DMS 273 (cell line): ENCODE data around the gene RIMKLB.
"Not testable (repeated sequence)": the region's sequence is repeated elsewhere in the genome, so short reads cannot be mapped to it uniquely, and the experiment has no call there.

Source experiments
- DNase-seq: peaks from one replicate; lab custom pipeline; 2025; ENCODE audit not compliant: unreplicated experiment; lab: John Stamatoyannopoulos, UW

Gene RIMKLB

GRCh38 chr12:8692573-8692972 is 5.2 kb upstream of the RIMKLB start:
- DNase-seq: peak; percentile 36

- DNase-seq: no peak
These were observed 2.7 kb upstream of the RIMKLB start for GRCh38 chr12:8695116-8695515.

GRCh38 chr12:8696442-8697090 is 1.2 kb upstream of the RIMKLB start:
- no peak for DNase-seq

- peak; percentile 60 for DNase-seq
These were observed 693 bp upstream of the RIMKLB start for GRCh38 chr12:8697120-8697475.

DNA sequence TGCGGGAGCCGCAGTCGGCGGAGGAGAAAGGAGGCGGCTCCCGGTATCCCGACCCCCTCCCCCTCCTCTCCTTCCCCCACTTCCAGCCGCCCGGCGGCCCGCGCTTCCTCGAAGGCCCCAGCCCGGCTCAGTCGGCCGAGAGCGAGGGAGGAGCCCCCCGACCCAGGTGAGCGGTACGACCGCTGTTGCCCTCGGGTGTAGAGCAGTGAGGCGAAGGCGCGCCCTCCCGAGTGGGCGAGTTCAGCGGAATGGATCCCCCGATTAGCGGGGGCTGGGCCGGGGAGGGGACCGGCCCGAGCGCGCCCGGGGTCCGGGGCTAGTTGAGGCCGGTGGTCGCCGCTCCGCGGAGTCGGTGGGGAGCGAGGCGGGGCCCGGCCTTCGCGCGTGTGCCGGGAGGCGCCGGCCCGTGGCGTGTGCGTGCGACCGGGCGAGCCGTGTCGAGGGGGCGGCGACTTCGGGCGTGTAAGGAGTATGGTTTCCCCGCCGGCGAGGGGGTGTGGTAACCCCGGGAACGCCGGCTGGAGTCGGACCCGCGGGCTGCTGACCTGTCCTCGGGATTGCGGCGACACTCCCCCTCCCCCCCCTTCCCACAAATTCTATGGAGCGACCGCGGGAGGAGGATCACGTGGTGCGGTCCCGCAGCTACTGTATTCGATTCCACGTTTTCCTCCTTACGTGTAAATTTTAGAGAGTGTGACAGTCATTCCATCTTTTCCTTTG is 501 bp downstream of the RIMKLB start:
- DNase-seq: peak; percentile 44

DNA sequence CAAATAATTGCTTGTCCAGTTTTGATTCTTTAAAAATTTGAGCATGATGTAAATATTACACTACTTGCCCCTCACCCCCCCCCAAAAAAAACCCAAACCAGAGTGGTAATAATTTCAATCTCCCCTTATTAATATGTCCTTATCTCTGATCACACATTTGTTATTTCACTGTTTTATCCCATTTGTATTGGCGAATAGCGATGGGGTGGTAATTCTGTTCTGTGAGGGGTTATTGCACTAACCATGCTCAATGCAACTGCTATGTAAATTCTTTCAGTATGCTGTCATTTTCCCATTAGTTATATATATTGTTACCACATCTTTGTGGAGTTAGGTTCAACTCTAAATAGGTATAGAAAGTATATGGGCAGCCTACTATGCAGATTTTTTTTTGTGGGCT is 1.1 kb downstream of the RIMKLB start:
- no peak for DNase-seq

DNA sequence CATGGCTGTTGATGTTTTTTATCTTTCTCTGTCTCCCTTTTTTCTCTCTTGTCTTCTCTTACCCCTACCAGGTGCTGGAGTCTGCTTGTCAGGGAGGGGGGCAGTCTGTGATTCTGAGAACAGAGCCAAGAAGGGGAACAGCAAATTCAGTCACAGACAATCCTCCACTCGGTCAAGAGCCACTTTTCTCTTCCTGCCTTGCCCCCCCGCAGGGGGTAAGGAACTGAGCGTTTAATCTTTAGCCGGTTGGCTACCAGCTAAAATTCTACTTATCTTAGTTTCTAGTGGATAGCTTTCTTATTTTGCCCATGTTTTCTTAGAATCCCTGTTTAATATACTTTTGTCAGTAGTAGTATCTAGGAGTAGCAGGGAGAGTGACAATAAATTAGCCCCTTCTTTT is 1.9 kb downstream of the RIMKLB start:
- DNase-seq: no peak

DNA sequence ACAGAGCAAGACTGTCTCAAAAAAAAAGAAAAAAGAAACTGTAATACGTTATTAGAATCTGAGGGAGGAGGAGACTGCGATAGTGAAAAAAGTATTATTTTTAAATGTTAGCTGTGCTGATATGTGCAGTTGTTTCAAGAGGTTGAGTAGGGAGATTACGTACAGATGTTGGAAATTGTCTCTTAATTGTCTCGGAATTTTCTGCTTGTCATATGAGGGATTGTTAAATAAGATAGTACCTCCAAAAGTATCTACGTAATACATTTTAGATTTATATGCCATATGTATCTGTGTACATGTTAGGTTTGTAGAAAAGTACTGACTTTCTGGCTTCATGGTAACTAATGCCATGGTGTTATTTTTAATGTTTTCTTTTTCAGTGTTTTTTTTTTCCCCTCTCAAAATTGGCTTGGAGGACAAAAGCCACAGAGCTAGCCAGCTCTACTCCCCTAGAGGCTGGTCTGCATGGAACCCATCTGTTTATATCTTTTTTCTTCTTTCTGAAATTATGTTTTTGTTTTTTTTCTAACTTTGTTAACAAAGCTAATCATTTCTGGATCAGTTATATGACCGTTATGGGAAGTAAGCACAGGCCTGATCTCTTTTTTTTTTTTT is 3.4 kb downstream of the RIMKLB start:
- DNase-seq: no peak

- DNase-seq: no peak
These were observed 4.4 kb downstream of the RIMKLB start for GRCh38 chr12:8702159-8702558.

DNA sequence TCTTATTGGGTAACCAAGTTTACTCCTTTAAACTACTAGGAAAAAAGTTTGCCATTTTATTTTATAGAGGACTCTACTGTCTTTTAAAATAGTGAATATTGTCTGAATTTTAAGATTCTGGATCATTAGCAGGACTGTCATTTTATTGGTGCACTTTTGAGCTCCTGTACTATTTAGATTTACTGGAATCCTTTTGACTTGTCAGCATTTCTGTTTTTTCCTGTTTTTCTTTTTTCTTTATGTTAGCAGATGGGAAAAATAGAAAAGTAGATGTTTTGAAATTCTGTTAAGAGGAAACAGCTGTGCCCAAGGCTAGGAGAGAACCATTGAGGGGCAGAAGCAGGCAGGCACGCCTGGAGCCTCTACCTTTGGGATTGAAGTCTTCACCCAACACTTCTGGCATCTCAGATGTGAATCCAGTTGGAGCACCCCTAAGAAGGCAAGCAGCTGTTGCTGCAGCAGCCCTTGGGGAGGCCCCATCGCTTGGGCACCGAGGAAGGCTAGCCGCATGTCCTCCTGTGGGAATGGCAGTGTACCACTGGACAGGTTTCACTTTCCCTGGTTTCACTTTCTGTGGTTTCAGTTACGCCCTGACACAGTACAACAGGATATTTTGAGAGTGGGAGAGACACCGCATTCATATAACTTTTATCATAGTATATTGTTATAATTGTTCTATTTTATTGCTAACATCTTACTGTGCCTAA is 11.5 kb downstream of the RIMKLB start:
- DNase-seq: no peak

DNA sequence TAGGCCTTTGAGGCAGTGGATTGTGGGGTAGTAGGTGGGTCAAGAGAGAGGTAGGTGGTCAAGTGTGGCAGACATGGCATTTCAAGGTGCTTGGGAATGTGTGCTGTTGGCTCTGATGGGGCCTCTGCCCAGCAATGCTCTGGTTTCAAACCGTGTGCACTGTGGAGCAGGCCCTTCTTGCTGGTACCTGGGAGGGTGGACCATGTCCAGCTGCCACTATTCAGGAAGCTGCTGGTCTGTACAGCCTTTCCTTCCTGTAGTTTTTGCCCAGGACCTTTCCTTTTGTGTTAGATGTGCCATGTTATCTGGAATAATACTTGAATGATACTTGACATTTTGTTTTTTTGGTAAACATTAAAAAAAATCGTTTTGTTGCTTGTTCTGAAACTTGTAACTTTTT is 14.8 kb downstream of the RIMKLB start:
- no peak for DNase-seq

GRCh38 chr12:8722286-8722800 is 24.6 kb downstream of the RIMKLB start:
- peak; percentile 60 for DNase-seq

- no peak for DNase-seq
These were observed 37.1 kb downstream of the RIMKLB start for GRCh38 chr12:8734873-8735381.

DNA sequence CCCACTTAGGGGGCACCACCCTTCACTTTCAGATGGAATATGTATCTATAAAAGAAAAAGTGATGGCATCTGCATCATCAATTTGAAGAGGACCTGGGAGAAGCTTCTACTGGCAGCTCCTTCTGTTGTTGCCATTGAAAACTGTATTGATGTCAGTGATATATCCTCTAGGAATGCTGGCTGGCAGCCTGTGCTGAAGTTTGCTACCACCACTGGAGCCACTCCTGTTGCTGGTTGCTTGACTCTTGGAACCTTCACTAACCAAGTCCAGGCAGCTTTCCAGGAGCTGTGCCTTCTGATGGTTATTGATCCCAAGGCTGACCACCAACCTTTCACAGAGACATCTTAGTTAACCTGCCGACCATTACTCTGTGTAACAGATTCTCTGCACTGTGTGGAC is 44.7 kb downstream of the RIMKLB start:
- no peak for DNase-seq

DNA sequence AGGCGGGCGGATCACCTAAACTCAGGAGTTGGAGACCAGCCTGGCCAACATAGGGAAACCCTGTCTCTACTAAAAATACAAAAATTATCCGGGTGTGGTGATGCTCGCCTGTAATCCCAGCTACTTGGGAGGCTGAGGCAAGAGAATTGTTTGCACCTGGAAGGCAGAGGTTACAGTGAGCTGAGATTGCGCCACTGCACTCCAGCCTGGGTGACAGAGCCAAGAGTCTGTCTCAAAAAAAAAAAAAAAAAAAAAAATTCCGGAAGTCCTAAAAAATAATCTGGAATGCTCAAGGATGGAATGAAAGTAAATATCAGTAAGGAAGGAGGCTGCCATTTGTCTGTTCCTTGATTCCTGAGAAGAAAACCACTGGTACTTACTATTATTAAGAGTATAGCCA is 45.3 kb downstream of the RIMKLB start:
- DNase-seq: not testable (repeated sequence)

DNA sequence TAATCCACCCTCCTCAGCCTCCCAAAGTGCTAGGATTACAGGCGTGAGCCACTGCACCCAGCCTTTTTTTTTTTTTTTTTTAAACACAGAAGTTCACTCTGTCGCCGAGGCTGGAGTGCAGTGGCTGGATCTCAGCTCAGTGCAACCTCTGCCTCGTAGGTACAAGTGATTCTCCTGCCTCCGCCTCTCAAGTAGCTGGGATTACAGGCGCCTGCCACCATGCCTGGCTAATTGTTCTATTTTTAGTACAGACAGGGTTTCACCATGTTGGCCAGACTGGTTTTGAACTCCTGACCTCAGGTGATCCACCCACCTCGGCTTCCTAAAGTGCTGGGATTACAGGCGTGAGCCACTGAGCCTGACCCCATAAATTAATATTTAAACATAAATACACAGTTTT is 47.8 kb downstream of the RIMKLB start:
- DNase-seq: not testable (repeated sequence)

DNA sequence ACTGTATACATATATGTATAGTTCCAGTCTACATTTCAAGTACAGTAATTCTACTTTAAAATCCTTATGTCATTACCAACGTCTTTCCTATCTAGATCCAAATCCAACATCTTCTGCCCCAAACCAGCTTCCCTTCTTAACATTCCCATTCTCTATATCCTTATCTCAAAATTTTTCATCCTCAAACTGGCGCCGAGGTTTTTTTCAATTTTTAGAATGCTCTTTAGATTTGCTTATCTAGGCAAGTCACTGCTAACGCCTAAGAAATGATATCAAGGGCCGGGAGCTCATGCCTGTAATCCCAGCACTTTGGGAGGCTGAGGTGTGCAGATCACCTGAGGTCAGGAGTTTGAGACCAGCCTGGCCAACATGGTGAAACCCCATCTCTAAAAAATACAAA is 48.3 kb downstream of the RIMKLB start:
- DNase-seq: no peak

DNA sequence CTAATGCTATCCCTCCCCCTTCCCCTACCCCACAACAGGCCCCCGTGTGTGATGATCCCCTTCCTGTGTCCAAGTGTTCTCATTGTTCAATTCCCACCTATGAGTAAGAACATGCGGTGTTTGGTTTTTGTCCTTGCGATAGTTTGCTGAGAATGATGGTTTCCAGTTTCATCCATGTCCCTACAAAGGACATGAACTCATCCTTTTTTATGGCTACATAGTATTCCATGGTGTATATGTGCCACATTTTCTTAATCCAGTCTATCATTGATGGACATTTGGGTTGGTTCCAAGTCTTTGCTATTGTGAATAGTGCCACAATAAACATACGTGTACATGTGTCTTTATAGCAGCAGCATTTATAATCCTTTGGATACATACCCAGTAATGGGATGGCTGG is 62.3 kb downstream of the RIMKLB start:
- not testable (repeated sequence) for DNase-seq

GRCh38 chr12:8762701-8763100 is 64.9 kb downstream of the RIMKLB start:
- not testable (repeated sequence) for DNase-seq

- not testable (repeated sequence) for DNase-seq
These were observed 68.3 kb downstream of the RIMKLB start for GRCh38 chr12:8766121-8766520.

- no peak for DNase-seq
These were observed 72.7 kb downstream of the RIMKLB start for GRCh38 chr12:8770499-8770898.
